ENCODE results near the gene ZCCHC24.
"Not testable (repeated sequence)": the region's sequence is repeated elsewhere in the genome, so short reads cannot be mapped to it uniquely, and the experiment has no call there.

The ZCCHC24 gene

GRCh38 chr10:79471776-79472175, 26.4 kb upstream of the ZCCHC24 start:
- no peak for DNase-seq

DNA sequence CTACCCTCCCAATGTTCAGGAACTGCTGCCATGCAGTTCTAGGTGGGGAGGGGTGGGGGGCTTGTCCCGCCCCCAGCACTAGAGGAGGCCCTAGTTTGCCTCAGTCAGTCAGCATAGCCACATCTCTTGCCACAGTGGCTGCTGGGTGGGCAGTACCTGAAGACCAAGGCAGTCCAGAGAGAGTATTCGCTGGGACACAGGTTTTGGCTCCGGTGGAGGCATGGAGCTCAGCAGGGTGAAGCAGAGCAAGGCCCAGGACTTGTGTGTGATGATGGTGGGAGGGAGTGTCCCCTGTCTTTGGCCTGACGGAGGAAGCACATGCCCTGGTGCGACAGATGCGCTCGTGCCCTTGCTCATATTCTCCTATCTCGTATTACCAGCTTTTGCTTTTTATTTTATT, 24.7 kb upstream of the ZCCHC24 start:
- DNase-seq, result no peak

GRCh38 chr10:79468841-79469585, 23.6 kb upstream of the ZCCHC24 start:
- no peak for DNase-seq

GRCh38 chr10:79468015-79468560, 22.7 kb upstream of the ZCCHC24 start:
- DNase-seq, result no peak

- no peak for DNase-seq
Observed at GRCh38 chr10:79465341-79465740, 19.9 kb upstream of the ZCCHC24 start.

DNA sequence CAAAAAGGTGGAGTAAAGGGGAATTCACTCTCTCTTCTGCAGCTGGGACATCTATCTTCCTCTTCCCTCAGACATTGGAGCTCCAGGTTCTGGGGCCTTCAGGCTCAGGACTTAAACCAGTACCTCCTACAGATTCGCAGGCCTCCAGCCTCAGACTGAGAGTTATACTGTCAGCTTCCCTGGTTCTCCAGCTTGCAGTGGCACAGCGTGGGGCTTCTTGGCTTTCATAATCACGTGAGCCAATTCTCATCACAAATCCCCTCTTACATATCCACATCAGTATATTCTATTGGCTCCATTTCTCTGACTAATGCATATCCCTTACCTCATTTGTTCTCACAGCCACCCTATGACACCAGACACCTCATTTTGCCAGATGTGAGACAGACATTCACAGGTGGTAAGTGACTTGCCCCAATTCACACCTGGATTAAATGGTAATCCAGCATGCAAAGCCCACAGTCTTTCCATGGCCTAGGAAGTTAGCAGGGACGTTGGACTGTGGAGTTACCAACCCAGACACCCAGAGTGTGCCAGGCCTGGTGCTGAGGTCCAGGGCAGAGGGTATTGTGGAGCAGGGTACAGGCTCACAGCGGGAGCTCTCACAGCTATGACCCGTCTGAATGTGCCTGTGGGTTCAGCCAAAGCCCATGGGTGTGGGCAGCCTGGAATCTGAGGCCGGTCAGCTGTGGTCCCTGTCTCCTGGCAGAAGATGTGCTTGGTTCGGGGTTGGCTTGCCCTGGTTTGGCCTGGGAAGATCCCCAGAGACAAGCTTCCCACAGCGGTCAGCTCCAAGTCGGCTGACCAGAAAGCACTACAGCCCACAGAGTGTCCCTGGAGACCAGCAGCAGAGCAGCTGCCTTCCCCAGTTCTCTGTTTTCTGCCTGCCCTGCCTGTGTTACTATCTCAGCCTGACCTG, 18.4 kb upstream of the ZCCHC24 start:
- DNase-seq, result no peak

DNA sequence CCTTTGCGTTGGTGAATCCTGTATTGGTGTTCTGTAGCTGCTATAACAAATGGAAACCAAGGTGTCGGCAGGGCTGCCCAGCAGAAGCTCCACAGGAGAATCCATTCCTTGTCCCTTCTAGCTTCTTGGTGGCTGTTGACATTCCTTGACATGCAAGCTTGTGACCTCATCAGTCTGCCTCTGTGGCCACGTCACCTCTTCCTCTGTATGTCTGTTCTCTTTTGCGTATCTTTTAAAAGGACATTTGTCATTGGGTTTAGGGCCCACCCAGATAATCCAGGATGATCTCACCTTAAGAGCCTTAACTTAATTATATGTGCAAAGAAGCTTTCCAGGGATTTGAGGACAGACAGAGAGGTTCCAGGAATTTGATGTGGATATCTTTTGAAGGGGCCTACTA, 15.3 kb upstream of the ZCCHC24 start:
- DNase-seq, result no peak

DNA sequence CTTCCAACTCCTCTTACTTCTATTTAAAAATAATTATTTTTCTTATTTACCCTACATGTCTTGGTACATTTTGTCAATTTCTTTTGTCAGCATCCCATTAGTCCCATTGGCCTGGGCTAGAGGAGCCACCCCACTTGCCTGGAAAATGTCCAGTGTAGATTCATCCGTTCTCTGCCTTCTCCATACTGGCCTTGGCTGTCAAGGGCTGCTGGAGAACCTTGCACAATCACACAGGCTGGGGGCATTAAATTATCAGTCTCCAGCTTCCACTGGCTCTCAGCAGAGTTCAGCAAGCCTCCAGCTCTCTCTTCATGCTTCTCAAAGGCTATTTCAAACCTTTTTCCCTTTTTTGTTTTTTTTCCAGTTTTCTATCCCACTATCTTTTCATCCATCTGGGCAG, 13.8 kb upstream of the ZCCHC24 start:
- DNase-seq, result no peak

GRCh38 chr10:79458483-79458882, 13.1 kb upstream of the ZCCHC24 start:
- no peak for DNase-seq

- no peak for DNase-seq
Observed at GRCh38 chr10:79457256-79457785, 11.9 kb upstream of the ZCCHC24 start.

GRCh38 chr10:79454259-79454658, 8.8 kb upstream of the ZCCHC24 start:
- DNase-seq, result no peak

- DNase-seq, result no peak
Observed at GRCh38 chr10:79453392-79453791, 8.0 kb upstream of the ZCCHC24 start.

DNA sequence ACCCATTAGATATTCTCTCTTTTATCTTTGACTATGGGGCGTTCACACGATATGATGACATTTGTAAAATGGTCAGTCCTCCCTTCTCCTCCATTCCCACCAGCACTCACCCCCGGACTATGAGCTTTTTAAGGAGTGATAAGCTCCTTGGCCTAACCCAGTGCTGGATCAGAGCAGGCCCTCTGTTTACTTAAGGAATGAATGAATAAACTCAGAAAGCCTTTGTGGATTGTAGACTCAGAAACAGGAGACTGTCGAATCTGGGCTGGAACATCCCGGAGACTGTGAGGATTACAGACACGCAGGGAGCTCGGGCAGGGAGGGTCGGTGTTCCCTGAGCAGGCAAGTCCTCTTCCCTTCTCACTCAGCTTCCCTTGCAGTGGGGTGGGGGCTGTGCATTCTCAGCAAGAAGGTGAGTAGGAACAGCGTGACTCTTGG, 6.8 kb upstream of the ZCCHC24 start:
- no peak for DNase-seq

GRCh38 chr10:79451046-79451699, 5.7 kb upstream of the ZCCHC24 start:
- no peak for DNase-seq

- no peak for DNase-seq
Observed at GRCh38 chr10:79449181-79450146, 4.0 kb upstream of the ZCCHC24 start.

DNA sequence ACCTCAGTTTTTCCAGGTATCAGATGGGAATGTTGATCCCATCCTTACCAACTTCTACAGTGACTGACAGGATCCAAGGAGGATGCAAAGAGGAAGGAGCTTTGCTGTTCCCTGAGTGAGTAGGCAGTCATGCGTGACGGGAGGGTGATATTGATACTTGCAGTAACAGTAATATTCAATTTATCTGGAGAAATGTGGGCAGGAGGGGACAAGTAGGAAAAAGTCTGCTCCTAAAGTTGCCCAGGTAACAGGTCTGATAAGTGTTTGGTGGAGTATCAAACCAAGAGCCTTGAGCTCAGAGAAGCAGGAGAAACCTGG, 3.3 kb upstream of the ZCCHC24 start:
- DNase-seq, result no peak

GRCh38 chr10:79447911-79448731, 2.7 kb upstream of the ZCCHC24 start:
- DNase-seq, result no peak

DNA sequence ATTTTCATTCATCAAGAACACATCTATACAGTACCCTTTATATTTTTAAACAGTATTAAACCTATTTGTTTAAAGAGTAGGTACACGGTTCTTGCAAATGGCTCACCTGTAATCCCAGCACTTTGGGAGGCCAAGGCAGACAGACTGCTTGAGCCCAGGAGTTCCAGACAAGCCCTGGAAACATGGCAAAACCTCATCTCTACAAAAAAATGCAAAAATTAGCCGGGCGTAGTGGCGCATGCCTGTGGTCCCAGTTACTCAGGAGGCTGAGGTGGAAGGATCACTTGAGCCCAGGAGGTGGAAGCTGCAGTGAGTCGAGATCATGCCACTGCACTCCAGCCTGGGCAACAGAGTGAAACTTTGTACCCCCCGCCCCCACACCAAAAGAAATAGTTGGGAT, 1.8 kb upstream of the ZCCHC24 start:
- DNase-seq, result not testable (repeated sequence)

- no peak for DNase-seq
Observed at GRCh38 chr10:79446758-79447084, 1.3 kb upstream of the ZCCHC24 start.

DNA sequence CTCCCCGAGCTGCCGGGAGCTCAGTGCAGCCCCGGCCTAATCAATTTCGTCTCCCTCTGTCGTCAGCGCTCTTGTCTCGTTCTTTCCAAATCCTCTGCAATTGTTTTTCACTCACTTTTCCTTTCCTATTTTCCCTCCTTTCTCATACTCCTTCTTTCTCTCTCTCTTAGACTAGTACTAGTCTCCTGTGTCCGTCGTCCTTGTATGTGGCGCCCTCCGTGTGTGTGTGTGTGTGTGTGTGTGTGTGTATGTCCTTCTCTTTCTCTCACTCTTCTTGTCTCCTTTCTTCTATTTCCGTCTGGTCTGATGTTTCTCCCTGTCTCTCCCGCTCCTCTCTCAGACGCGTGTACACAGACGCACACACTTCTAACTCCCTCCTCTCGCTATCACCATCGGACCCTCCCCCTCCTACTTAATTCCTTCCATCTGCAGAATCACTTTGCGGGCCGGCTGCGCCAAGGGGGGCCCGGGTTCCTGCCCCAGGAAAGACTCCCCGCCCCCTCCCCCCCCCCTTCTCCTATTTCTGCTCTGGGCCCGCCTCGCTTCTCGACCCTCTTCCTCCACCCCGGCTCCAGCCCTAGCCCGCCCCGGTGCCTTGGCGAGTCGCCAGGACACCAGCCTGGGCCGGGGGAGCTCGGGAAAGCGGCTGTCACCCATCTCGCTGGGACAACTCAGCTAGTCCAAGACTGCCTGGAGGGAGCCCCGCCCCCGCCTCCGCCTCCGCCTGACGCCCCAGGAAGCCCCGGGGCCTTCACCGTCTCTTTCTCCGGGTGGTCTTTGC, 743 bp upstream of the ZCCHC24 start:
- peak; percentile 73 for DNase-seq
